Keratinocyte (primary cell): ENCODE measurements around the gene FDCSP. TPM values are rescaled to one million over a fixed set of nuclear protein-coding genes. Genes with fewer than 3 reads are reported as not detected.
"Not testable (repeated sequence)": the region's sequence is repeated elsewhere in the genome, so short reads cannot be mapped to it uniquely, and the experiment has no call there.

Experiments used
- DNase-seq: peaks from one replicate; pipeline ENCODE4 v3.0.0-alpha.2; 2011; ENCODE audit warnings: low read depth, missing footprints, low spot score
- FAIRE-seq: peaks from 2 replicates; lab custom pipeline; 2011; peaks lifted over from hg19 to GRCh38; lab: Jason Lieb, UNC
- H2AFZ ChIP-seq: 2 replicates; pipeline ENCODE4 v1.6.0; 2012; ENCODE audit warnings: low read length, control low read depth, inconsistent platforms; ENCODE audit not compliant: control insufficient read depth
- H3K27ac ChIP-seq: 2 replicates; pipeline ENCODE4 v1.5.1; 2011; ENCODE audit warnings: low read length; ENCODE audit not compliant: control insufficient read depth, insufficient read depth
- H3K27me3 ChIP-seq: 3 replicates; pipeline ENCODE4 v1.6.0; 2011; ENCODE audit warnings: low read length; ENCODE audit not compliant: control insufficient read depth, insufficient read depth; ENCODE audit errors: extremely low read depth
- H3K36me3 ChIP-seq, 2 experiments: 2 replicates in 1 of 2; 3 replicates in 1 of 2; pipeline ENCODE4 v1.5.1; 2011; ENCODE audit warnings: low read length in 2 of 2, mild to moderate bottlenecking in 1 of 2; ENCODE audit not compliant: control insufficient read depth in 2 of 2, insufficient read depth in 2 of 2; ENCODE audit errors: extremely low read depth in 1 of 2
- H3K4me1 ChIP-seq: 3 replicates; pipeline ENCODE4 v1.5.1; 2011; ENCODE audit warnings: low read length; ENCODE audit not compliant: control insufficient read depth, insufficient read depth; ENCODE audit errors: extremely low read depth
- H3K4me2 ChIP-seq: 3 replicates; pipeline ENCODE4 v1.6.0; 2011; ENCODE audit warnings: low read depth, low read length; ENCODE audit not compliant: control insufficient read depth, insufficient read depth; ENCODE audit errors: extremely low read depth
- H3K4me3 ChIP-seq, 3 experiments: fragments of 200-600 bp in 1 of 3; sonication (generic) in 1 of 3; 2 replicates in 2 of 3; 3 replicates in 1 of 3; pipeline ENCODE4 v1.5.1; 2011 to 2016; ENCODE audit warnings: low read length in 3 of 3, mild to moderate bottlenecking in 3 of 3, control low read depth in 2 of 3, inconsistent platforms in 1 of 3, low read depth in 1 of 3, mixed read lengths in 1 of 3, mixed run types in 1 of 3, moderate library complexity in 1 of 3; ENCODE audit not compliant: control insufficient read depth in 2 of 3, insufficient read depth in 2 of 3; ENCODE audit errors: extremely low read depth in 1 of 3
- H3K79me2 ChIP-seq: 2 replicates; pipeline ENCODE4 v1.6.0; 2012; ENCODE audit warnings: low read length; ENCODE audit not compliant: control insufficient read depth, insufficient read depth
- H3K9ac ChIP-seq: 3 replicates; pipeline ENCODE4 v1.6.0; 2011; ENCODE audit warnings: low read length; ENCODE audit not compliant: control insufficient read depth, insufficient read depth; ENCODE audit errors: extremely low read depth
- H3K9me1 ChIP-seq: 3 replicates; pipeline ENCODE4 v1.6.0; 2011; ENCODE audit warnings: low read length; ENCODE audit not compliant: control insufficient read depth, insufficient read depth; ENCODE audit errors: extremely low read depth
- H3K9me3 ChIP-seq: 2 replicates; pipeline ENCODE4 v1.5.1; 2012; ENCODE audit warnings: low read depth, low read length; ENCODE audit not compliant: control insufficient read depth
- H4K20me1 ChIP-seq: 3 replicates; pipeline ENCODE4 v1.6.0; 2011; ENCODE audit warnings: low read length; ENCODE audit not compliant: control insufficient read depth, insufficient read depth; ENCODE audit errors: extremely low read depth
- EZH2 ChIP-seq: IDR thresholded peaks from one replicate; pipeline ENCODE4 v1.6.1; 2012; ENCODE audit warnings: inconsistent platforms, mild to moderate bottlenecking, low read length, moderate library complexity
- dilution Hi-C: fragments of 300-500 bp; cut with MboI; formaldehyde crosslinking; loops from one replicate; pipeline ENCODE4 v1.7.0; 2020; ENCODE audit warnings: low sequenced_read_pairs; ENCODE audit not compliant: extremely low pct_ligation_motif_present
- polyA plus RNA-seq, 5 experiments: library from polyadenylated mRNA; depleted of rRNA in 3 of 5; stranded (reverse) in 3 of 5; stranded (forward) in 1 of 5; unstranded in 1 of 5; fragments of >200 nt; gene quantifications; 1 replicate in 1 of 5; 2 replicates in 3 of 5; 3 replicates in 1 of 5; pipeline versions ENCODE4 v1.2.1 to v1.2.3, GENCODE V29; 2011 to 2012; ENCODE audit warnings: missing spikeins in 2 of 5, low read depth in 1 of 5, low replicate concordance in 1 of 5
- TF ChIP-seq, protein P1 (sequence below), 3 experiments: IDR thresholded peaks in 1 of 3; conservative IDR thresholded peaks in 1 of 3; optimal IDR thresholded peaks in 1 of 3; 2 replicates in 2 of 3; 3 replicates in 1 of 3; pipeline versions ENCODE3 to v1.5.1; 2011; ENCODE audit warnings: low read length in 3 of 3, mild to moderate bottlenecking in 3 of 3, moderate library complexity in 2 of 3, control low read depth in 1 of 3, inconsistent platforms in 1 of 3; ENCODE audit not compliant: insufficient read depth in 2 of 3; ENCODE audit errors: extremely low read depth in 1 of 3

FDCSP gene
- polyA plus RNA-seq, 1 donor (not counting 4 experiments of a cell fraction or from before 2014, with no cell fraction given), result not detected

GRCh38 chr4:70239884-70240591 is 14.1 kb downstream of the FDCSP start:
- H3K36me3 ChIP-seq, result no peaks in the 10 kb centered on the region
- H3K27ac ChIP-seq, result no peak overlapping the region
- no peaks in the 10 kb centered on the region for H3K9me1 ChIP-seq
- DNase-seq (no peak), FAIRE-seq (no peak)
- no peaks in the 10 kb centered on the region for H3K9me3 ChIP-seq
- H3K4me3 ChIP-seq, result no peak overlapping the region
- H3K9ac ChIP-seq, result no peak overlapping the region
- no peak overlapping the region for H2AFZ ChIP-seq
- H3K4me2 ChIP-seq, result no peak overlapping the region
- dilution Hi-C loops, result no loop called here
- TF ChIP-seq, protein P1, sequence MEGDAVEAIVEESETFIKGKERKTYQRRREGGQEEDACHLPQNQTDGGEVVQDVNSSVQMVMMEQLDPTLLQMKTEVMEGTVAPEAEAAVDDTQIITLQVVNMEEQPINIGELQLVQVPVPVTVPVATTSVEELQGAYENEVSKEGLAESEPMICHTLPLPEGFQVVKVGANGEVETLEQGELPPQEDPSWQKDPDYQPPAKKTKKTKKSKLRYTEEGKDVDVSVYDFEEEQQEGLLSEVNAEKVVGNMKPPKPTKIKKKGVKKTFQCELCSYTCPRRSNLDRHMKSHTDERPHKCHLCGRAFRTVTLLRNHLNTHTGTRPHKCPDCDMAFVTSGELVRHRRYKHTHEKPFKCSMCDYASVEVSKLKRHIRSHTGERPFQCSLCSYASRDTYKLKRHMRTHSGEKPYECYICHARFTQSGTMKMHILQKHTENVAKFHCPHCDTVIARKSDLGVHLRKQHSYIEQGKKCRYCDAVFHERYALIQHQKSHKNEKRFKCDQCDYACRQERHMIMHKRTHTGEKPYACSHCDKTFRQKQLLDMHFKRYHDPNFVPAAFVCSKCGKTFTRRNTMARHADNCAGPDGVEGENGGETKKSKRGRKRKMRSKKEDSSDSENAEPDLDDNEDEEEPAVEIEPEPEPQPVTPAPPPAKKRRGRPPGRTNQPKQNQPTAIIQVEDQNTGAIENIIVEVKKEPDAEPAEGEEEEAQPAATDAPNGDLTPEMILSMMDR (optimal IDR thresholded peaks at IDR 0.05 in 1 of 3, IDR thresholded peaks at IDR 0.05 in 1 of 3, conservative IDR thresholded peaks at IDR 0.05 in 1 of 3; ENCODE audit: extremely low read depth in 1 of 3, insufficient read depth in 2 of 3, low read length in 3 of 3), result no peak
- no peak for TF ChIP-seq EZH2
- no peaks in the 10 kb centered on the region for H3K4me1 ChIP-seq
- no peaks in the 10 kb centered on the region for H3K27me3 ChIP-seq
- no peaks in the 10 kb centered on the region for H3K79me2 ChIP-seq
- no peaks in the 10 kb centered on the region for H4K20me1 ChIP-seq

DNA sequence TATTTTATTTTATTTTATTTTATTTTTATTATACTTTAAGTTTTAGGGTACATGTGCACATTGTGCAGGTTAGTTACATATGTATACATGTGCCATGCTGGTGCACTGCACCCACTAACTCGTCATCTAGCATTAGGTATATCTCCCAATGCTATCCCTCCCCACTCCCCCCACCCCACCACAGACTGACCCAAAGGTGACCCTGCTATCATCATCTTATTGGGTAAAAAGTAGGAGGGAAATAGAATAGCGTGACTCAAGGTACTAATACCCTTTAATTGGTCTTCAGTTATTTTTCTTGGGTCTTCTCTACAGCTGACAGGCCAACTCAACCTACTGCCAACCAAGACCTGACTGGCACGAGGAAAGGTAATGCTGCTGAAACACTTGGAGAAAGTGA is 16.4 kb downstream of the FDCSP start, which contains the start of gene CSN3:
Gene CSN3 (plus strand): TSS at position 301 of the 400 bp plus-strand sequence. CDS start 2,223 bp downstream, outside the sequence.
- H3K27ac ChIP-seq, H3K27me3 ChIP-seq, H4K20me1 ChIP-seq, H3K4me3 ChIP-seq, H3K4me1 ChIP-seq, H3K9ac ChIP-seq, H3K4me2 ChIP-seq, H3K36me3 ChIP-seq, FAIRE-seq, dilution Hi-C loops, H2AFZ ChIP-seq, H3K9me1 ChIP-seq, DNase-seq, H3K9me3 ChIP-seq, H3K79me2 ChIP-seq: not testable (repeated sequence)
